ENCODE results near the gene JDP2.

Gene JDP2

DNA sequence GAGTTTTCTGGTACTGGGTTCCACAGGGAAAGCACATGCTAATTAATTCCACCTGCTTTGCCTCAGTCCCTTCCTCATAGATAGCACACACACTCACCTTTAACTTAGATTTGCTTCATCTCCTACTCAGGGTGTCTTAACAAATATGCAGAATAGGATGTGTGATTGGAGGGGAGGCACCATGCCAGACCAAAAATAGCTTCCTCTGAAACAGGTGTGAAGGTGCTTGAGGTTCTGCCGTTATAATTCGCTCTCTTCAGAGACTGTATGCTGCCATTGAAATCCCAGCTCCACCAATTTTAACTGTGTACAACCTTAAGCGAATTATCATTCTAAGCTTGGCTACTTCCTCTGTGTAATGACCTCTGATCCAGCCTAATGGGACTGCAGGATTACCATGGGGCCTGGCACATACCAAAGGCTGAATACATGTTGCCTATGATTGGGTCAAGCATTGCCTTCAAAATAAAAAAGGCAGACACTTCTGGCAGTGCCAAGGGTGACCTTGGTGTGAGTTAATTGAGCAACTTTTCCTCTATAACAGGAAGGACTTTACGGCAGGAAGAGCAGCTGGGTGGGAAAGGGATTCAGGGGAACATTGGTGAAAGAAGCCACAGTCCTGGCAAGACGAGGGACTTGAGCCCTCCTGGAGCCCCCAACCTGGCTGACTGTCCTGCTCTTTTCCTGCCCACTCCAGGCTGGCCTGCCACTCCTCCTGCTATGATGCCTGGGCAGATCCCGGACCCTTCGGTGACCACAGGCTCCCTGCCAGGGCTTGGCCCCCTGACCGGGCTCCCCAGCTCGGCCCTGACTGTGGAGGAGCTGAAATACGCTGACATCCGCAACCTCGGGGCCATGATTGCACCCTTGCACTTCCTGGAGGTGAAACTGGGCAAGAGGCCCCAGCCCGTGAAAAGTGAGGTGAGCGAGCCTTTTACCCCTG, 9.7 kb downstream of the JDP2 start:
- no peak for DNase-seq (ENCODE audit: low read depth)

DNA sequence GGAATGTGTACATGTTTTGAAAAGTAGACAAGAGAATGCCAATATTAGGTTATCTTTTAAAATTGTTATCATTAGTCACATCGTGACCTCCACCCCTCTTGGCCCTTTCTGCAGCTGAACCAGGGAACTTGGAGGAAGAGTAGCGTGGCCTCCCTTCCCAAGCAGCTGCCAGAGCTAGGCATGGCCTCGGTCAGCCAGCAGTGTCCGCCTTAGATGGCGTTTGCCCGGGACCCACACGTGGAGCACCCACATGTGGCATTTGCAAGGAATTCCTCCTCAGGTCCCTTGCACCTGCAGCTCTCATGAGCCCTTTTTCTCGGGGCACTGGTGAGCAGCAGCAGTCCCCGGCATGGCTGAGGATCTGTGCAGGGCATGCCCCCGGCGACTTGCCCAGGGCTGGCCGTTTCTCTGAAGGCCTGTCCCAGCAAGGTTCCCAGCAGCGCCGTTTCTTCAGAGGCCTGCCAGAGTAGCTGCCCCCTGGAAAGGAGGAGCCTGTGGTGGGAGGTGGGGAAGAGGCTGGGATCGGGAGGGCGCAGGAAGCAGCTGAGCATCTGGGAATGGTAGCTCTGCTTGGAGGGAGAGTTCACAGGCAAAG, 10.8 kb downstream of the JDP2 start:
- DNase-seq (ENCODE audit: low read depth) = no peak

DNA sequence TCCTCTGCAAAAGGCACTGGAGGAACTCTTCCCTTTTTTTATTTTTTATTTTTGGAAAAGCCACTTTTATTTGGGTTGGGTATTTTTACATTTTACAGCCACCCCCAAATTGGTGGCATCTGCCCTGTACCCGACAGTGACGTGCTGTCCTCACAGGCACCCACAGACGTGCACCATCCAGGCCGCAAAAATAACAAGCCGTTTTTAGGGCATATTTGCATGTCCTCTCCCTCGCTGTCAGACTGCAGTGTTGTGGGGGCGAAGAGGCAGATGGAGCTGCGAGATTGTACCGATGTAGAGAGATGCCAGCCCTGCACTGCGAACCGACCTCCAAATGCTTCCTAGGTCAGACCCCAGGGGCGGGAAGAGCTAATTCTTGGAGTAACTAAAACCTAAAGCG, 12.2 kb downstream of the JDP2 start:
- no peak for DNase-seq (ENCODE audit: low read depth)

DNA sequence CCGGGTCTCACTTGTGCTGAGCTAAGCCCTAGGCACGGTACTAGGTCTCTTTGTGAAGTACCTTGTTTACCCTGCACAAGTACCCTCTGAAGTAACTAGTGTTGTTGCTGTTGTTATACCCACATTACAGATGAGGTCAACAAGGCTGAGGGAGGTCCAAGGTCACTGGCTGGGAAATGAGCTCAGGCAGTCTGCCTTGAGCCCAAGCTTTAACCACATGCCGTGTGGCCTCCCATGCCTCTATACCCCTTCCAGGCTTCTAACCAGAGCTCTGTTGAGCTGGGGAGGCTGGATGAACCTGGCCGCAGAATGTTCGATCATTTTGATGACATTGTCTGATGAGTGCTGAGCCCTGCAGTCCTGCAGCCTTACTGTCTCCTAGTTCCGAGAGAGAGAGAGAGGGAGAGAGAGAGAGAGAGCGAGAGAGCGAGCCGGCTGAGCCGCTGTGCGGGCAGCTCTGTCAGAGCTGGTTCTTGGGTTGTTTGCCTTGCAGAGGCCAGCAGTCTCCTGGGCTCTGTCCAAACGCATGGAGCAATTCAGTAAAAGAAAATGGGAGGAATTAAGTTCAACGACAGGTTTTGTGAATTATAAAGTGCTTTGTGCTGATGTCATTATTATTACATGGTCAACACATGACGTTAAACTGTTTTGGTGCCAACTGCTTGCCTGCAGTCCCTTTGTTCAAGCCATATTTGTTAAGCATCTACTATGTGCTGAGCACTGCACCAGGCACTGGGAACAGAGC, 13.1 kb downstream of the JDP2 start:
- no peak for DNase-seq (ENCODE audit: low read depth)

DNA sequence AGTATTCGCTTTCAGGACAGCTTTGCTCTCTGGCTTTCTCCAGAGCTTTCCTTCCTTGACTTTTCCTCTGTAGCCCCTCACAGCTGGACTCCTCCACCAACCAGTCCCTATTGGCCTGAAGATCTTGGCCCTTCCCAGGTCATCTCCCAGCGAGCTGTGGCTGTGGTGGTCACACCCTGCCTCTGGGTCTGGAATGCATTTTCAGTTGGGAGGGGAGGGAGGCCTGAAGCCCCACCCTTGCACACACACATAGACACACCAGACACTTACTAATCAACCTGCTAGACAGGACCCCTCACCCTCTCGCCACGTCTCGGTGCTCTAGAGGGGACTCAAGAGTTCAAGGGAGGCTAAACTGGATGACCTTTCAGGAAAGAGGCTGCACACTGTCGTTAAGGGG, 13.9 kb downstream of the JDP2 start:
- no peak for DNase-seq (ENCODE audit: low read depth)

DNA sequence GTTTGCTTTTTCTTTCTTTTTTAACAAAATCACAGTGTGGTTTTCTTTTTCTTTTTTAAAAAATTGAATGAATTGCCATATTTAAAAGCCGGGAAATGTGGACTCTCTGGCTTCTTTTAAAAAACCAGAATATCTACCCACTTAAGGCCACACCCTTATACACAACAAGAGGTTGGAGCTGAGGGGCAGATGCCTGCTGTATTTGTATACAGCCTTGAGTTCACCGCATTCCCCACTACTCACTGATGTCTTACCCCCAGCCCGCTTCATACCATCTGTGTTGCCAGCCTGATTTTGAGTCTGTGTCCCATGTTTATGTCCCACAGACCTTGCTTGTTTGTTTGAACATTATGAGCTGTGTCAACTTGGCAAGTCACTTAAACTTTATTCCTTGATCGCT, 14.3 kb downstream of the JDP2 start:
- DNase-seq (ENCODE audit: low read depth) = no peak

DNA sequence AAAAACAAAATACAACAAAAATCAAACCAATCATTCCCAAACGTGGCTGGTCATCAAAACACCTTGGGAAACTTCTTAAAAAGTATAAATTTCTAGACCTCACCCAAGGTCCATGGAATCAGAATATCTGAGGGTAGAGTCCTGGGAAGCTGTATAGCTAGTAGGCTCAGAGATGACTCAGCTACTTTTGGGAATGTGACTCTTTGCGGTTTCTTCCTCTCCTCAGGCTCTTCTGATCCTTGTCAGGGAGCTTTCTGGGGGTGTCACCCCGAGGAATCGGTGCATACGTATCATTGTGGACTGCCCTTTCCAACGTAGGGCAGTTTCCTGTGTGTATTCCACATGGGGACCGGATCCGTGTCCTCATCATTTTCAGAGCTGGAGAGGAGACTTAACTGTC, 14.8 kb downstream of the JDP2 start:
- DNase-seq (ENCODE audit: low read depth) = no peak

DNA sequence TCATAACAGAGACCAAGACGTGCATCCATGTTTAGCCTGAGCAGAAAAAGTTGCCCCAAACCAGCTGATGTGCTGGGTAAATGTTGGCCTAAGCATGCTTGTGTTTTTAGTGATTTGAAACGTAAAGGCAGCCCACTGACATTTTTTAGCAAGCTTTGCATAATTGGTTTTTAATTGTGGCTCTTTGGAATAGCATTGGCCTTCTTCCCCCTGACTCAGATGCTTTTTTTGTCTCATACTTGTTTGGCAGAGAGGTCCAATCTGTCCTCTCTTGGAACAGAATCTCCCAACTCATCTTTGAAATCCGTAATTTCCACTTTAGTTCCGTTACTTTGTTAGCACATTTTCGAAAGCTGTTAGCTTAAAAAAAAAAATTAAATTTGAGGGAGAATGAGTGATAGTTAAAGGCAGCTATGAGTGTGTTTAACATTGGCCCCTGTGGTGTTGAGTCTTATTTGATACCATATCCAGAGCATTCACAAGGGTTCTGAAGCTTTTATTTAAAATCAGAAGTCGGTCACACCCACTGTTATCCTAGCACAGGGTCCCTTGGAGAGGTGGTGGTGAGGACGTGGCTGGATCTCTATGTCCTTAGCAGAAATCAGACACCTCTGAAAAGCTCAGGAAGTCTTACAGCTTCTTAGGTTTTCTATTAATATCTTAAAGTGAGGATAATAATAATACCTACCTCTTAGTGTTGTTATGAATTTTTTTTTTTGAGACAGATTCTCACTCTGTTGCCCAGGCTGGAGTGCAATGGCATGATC, 15.6 kb downstream of the JDP2 start:
- no peak for DNase-seq (ENCODE audit: low read depth)

DNA sequence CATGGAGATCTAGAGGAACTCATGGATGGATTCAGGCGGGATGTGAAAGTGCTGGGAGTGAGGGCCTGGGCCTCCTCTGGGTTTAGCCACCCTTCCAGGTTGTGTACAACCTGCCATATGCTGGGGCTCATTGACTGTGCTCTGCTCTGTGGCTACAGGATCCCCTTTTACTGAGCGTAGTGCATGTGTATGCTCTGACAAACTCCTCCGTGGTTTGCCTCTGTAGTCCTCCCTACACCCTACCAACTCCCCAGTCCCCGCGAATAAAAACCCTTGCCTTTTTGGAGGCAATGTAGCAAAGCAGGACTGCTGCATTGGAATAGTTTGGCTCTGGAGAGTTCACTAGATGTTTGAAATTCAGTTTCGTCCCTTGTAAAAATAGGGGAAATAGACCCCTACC, 17.4 kb downstream of the JDP2 start:
- DNase-seq (ENCODE audit: low read depth) = no peak

DNA sequence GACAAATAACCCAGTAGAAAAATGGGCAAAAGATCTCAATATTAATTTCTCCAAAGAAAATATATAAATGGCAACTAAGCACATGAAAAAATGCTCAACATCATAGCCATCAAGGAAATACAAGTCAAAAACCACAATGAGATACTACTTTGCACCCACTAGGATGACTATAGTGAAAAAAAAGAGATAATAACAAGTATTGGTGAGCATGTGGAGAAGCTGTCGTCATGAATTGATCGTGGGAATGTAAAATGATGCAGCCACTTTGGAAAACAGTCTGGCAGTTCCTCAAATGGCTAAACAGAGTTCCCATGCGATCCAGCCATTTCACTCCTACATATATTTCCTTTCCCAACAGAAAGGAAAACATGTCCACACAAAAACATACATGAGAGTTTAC, 18.1 kb downstream of the JDP2 start:
- DNase-seq (ENCODE audit: low read depth) = no peak

DNA sequence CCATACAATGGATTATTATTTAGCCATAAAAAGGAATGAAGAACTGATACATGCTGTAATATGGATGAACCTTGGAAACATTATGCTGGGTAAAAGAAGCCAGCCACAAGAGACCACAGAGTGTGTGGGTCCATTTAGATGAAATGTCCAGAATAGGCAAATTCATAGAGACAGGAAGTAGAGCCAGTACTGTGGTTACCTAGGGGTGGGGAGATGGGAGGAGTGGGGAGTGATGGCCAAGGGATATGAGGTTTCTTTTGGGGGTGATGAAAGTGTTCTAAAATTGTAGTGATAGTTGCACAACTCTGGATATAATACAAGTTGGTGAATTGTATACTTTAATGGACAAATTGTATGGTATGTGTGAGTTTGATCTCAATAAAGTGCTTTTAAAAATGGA, 18.6 kb downstream of the JDP2 start:
- no peak for DNase-seq (ENCODE audit: low read depth)

DNA sequence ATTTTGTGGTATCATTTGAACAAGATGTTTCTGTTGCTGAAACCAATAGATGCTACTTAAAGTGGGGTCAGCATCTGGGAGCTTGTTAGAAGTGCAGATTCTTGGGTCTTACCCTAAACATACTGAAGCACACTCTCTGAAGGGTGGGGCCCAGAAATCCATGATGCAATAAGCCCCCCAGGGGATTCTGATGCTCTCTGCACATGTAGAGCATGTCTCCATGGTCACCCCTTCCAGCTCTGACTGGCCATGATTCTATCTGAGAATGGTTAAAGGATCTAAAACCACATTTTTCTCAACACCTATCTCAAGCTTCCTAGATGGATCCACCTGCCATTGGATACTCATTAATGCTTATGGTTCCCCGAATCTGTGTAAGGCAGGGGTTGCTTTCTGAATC, 20.4 kb downstream of the JDP2 start:
- DNase-seq (ENCODE audit: low read depth) = no peak

DNA sequence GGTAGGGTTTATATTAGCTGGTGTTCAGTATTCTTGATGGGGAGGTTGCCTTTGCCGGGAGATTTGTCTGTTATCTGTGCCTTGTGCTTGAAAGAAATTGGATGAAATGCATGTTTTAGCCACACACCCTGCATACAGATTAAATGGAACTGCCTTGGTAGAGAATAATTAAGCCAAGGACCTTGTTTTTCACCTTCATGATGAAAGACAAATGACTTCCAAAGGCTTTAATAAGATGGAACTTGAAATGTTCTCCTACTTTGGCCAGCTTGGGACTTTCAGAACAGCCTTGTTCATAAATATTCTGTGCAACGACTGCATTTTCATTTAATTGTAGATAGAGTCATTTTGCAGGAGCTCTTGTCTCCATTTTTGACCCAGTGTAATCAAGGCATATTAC, 21.2 kb downstream of the JDP2 start:
- no peak for DNase-seq (ENCODE audit: low read depth)

DNA sequence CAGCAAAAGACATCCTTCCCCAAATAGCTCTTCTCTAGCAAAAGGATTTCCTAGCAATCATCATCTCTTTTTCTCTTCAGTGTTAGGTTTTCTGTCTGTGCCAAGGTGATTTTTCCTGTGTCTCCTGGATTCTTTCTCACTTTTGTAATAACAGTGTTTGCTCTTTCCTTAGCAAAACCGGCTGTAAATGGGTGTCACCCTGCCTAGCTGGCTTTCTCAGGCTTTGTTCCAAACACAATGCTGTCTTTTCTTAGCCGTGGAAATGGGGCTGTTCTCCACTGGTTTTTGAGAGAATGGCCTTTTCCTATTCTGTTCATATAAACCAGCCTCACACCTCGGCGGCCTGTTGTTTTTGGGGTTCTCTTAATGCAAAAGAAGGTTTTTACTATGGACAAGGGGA, 21.9 kb downstream of the JDP2 start:
- no peak for DNase-seq (ENCODE audit: low read depth)

DNA sequence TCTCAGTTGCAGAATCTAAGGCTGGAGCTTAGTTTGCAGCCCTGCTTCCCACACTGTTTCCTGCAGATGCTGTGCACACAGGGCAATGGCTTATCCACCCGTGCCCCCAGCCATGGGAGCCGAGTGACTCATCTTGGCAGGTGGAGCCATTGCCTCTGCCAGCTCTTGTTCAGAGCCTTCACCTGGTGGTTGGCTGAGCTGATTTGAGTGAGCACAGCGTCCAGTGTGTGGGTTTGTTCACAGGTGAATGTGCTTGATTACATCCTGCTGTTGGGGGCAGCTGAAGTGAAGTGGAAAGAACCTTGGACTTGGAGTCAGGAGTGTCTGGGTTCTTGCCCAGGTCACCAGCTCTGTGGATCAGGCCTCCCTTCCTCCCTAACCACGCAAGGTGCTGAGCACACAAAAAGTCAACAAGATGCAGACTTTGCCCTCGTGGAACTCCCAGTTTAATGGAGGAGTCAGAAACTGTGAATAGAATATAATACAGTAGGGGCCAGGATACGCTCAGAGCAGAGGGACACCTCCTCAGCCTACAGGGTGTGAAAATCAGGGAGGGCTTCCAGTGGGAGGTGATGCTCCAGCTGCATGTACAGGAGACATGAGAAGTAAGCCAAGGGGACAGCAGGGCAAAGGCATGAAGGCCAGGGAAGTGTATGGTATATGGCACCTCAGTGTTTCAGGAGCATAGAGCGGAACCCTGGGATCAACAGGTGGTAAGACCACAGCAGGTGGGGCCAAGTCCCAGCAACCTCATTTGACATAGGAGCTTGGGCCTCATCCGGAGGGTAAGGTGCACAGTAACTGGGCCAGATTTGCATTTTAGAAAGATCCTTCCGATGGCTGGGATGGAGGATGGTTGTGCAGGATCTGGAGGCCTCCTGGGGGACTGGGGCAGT, 22.8 kb downstream of the JDP2 start:
- DNase-seq (ENCODE audit: low read depth) = no peak

DNA sequence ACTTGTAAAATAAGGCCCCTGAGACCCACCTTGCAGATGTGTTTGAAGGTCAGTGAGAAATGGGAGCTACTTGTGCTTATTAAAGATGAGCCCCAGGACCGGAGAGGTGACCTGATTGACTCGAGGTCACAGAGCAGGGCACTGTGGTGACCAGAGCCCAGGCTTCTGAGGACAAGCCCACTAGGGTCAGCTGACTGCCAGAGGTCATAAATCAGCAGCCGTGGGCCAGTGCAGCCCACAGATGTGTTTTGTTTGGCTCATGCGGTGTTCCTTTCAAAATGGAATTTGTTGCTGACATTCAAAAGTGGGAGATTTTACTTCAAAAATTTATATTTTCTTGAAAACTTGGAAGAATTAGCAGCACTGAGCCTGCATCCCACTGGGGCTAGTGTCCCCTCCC, 24.5 kb downstream of the JDP2 start:
- DNase-seq (ENCODE audit: low read depth) = no peak

DNA sequence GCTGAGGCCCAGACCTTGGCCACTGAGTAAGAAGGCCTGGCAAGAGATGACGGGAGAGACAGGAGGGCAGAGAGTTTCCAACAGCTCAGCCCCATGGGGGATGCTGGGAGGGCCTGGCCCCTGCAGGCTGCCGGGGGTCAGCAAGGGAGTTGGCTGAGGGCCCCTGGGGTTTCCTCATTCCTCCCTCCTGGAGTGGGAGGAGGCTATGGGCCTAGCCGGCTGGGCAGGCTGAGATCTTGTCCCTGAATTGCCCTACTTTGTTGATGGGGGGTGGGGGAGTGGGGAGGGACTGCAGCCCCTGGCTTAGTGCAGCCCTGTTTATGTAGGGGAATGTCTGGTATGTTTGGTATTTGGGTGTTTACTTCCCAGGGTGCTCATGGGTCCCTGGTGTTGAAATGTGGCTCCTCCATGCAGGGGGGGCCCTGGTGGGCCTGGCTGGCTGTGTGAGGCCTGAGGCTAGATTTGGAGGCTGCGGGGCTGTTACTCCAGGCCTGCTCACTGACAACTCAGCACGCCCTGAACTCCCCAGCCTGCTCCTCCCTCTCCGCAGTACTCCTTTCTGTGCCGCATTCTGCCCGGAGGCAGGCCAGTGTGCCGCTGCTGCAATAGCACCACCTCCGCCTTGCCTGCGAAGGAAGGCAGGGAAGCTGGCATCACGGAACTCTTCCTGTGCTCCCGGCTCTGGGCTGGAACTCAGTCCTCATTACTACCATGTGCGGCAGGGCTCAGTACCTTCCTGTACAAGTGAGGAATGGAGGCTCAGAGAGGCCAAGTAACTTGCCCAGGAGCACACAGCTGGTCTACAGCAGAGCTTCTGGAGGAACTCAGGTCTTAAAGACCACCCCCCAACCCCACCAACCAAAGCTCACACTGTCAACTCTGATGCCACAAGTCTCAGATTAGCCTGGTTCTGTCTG, 25.3 kb downstream of the JDP2 start:
- no peak for DNase-seq (ENCODE audit: low read depth)

DNA sequence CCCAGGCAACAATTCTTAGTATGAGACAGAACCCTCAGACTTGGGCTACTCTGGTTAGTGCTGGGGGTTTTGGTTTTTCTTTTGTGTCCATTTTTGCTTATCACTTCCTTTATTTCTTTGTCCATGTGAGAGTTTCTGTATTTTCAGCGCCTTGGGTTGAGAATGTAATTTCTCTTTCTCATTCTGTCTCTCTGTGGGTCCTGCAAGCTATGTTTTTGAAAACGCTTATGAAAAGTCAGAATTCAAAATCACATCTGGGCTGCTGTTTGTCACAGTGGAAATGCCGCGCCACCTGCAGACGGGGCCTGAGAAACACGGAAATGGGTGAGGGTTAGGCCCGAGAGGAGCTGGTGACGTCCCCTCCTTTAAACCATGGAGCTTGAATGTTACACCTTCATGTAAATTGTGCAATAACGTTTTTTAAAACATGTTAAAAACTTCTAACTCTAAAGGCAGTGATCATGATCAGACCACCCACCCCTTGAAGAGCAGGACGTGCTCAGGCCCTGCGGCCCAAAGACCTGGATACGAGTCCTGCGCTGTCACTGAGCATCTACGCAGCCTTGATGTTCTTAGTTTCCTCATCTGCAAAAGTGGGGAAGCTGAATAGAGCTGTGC, 26.1 kb downstream of the JDP2 start:
- DNase-seq (ENCODE audit: low read depth) = peak; percentile 4

DNA sequence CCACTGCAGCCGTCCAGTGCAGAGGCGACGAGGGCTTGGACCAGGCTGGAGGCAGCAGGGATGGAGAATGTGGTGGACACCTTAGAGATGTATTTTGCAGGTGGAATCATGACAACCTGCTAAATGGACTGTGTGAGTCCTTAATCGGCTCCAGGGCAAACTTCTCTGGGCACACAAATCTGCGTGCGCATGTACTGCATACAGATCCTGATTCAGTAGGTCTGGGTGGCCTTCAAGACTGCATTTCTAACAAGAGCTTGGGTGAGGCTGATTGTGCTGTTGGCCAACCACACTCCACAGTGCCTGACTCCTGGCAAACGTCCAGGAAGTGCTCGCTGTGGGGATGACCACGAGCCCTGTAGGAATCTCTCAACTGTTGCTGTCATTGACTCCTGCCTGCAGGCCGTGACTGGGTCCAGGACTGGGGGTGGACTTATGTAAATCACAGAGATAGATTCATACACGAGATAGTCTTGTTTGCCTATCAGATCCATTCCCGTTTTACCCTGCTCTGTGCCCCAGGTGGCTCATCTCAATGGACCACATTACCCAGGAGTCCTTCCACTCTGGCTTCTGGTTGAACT, 27.2 kb downstream of the JDP2 start:
- no peak for DNase-seq (ENCODE audit: low read depth)

Data from activated T-cell treated with anti-CD3 and anti-CD28 coated beads for 48 hours (primary cell).